ENCODE measurements around the gene UGP2.

DNA sequence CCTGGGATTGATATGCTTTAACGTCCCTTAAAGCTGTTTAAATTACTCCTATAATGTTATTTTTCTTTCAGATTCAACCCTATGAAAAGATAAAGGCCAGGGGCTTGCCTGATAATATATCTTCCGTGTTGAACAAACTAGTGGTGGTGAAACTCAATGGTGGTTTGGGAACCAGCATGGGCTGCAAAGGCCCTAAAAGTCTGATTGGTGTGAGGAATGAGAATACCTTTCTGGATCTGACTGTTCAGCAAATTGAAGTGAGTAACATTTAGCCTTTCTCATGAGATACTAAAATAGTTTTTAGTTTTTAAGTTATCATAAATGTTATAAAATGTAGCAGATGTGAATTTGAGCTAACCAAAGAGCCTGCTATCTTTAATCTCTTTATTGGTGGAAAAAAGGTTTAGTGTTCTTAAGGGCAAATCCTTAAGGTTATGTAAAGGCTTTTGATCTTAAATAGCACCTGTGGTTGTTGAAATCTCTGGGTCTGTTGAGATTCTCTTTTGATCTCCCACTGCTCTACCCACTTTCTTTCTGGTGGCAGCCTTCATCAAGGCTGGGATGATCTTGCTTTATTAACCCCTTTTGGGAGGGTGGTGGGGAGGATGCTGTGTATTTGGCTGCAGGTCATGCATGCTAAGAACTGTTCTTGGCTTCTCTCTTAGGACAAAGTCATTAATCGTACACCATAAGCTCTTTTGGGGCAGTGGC, 40.9 kb downstream of the UGP2 start:
- TF ChIP-seq, protein P1, sequence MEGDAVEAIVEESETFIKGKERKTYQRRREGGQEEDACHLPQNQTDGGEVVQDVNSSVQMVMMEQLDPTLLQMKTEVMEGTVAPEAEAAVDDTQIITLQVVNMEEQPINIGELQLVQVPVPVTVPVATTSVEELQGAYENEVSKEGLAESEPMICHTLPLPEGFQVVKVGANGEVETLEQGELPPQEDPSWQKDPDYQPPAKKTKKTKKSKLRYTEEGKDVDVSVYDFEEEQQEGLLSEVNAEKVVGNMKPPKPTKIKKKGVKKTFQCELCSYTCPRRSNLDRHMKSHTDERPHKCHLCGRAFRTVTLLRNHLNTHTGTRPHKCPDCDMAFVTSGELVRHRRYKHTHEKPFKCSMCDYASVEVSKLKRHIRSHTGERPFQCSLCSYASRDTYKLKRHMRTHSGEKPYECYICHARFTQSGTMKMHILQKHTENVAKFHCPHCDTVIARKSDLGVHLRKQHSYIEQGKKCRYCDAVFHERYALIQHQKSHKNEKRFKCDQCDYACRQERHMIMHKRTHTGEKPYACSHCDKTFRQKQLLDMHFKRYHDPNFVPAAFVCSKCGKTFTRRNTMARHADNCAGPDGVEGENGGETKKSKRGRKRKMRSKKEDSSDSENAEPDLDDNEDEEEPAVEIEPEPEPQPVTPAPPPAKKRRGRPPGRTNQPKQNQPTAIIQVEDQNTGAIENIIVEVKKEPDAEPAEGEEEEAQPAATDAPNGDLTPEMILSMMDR (IDR thresholded peaks at IDR 0.05; ENCODE audit: extremely low read depth in 1 of 2, insufficient read depth in 1 of 2, low read depth in 1 of 2, low read length in 2 of 2), result no peak
- no peak for TF ChIP-seq POLR2AphosphoS5 (IDR thresholded peaks at IDR 0.05; ENCODE audit: insufficient read depth, low read depth, low read length)
- no peak for TF ChIP-seq EZH2 (IDR thresholded peaks at IDR 0.05; ENCODE audit: borderline replicate concordance, low read depth, low read length, severe bottlenecking)
